COLO668 (cell line): Measurements from ENCODE around the gene CMTM4.
"Not testable (repeated sequence)": the region's sequence is repeated elsewhere in the genome, so short reads cannot be mapped to it uniquely, and the experiment has no call there.

Source experiments
- DNase-seq: peaks from one replicate; lab custom pipeline; 2025; ENCODE audit not compliant: unreplicated experiment; lab: John Stamatoyannopoulos, UW

The CMTM4 gene

GRCh38 chr16:66617728-66618127, 78.8 kb downstream of the CMTM4 start:
- no peak for DNase-seq

- DNase-seq = no peak
Observed at GRCh38 chr16:66617010-66617434, 79.5 kb downstream of the CMTM4 start.

GRCh38 chr16:66616592-66616991, 80.0 kb downstream of the CMTM4 start:
- no peak for DNase-seq

GRCh38 chr16:66616169-66616568, 80.4 kb downstream of the CMTM4 start:
- no peak for DNase-seq

DNA sequence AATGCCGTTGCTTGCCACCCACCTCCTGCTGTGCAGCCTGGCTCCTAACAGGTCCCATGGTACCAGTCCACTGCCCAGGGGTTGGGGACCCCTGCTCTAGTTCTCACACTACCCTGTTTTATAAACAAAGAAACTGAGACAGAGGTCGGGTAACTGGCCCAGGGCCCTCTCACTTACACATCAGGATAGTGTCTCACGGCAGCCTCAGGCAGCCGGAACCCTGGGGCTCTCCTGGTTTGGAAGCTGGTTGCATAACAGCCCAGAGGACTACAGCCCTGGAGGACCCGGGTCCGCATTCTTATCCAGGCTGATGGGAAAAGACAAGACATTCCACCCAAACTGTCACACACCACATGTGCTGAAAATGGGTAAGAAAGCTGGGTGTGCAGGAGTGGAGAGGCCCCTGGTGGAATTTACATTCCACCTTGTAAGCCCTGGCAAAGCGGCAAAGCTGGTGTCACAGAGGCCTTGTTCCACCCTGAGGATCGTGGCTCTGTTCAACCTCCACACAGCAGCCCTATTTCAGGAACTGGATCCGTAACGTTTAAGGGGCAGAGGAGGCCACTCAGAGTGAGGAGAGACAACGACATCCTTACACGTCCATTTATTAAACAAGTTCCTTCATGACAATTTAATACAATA, 82.3 kb downstream of the CMTM4 start:
- no peak for DNase-seq

DNA sequence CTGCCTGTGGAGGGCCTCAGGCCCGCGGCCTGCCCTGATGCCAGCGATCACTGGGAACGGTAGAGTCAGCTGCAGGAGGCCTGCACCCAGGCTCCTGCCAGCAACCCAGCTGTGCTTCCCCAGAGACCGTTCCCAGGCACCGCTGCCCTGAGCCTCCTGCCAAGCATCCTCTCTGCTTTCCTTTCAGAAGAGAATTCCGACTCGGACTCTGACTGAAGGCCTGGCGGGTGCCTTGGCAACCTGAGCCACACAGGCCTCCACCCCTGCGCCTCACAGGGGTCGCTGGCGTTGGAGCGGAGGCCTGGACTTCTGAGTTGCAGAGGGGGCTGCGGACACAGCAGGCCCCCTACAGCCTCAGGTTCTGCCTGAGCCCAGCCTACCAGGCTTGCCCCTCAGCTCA, 84.1 kb downstream of the CMTM4 start:
- no peak for DNase-seq

GRCh38 chr16:66611911-66612310, 84.6 kb downstream of the CMTM4 start:
- not testable (repeated sequence) for DNase-seq

DNA sequence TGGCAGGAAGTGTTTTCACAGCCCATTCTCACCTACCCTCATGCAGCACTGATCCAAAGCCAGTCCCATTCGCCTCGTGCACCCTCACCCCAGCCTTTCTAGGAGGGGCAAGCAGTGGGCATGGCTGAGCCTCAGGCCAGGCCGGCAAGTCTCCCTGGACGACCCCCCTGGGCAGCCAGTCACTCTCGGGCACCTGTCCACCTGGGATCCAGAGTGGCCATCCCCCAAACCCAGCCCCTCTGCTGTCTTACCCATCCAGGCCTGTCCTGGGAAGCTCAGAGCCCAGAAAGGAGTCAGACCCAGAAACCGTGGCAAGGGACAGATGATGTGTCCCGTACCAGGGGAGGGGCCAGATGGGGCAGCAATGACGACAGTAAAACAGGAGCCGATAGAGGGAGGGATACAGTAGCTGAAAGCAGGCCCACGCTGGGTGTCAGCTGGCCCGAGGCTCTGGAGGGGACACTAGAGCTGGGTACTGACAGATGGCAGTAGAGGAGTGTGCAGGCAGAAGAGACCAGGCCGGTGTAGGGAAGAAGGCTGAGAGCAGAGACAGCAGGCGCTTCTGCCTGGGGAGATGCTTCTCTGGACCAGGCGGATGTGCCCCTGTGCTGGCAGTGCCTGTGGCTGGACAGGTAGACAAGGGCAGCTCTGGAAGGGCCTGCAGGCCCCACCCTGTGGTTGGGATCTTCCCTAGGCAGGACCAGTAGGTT, 86.3 kb downstream of the CMTM4 start:
- DNase-seq = no peak

DNA sequence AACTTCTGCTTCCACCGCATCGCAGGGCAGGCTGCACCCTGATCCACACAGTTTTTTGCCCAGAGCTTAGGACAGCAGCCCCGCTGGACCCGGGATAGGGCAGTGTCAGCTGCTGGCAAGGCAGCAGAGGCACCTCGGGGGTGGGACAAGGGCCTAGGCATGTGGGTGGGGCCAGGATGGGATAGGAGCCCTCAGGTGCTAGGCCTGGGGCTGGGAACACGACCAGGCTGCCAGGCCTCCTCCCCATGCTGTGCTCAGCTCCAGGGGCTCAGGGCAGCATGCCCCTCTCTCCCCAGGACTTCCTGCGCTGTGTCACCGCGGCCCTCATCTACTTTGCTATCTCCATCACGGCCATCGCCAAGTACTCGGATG, 87.4 kb downstream of the CMTM4 start:
- no peak for DNase-seq

GRCh38 chr16:66608241-66609138, 88.1 kb downstream of the CMTM4 start:
- peak; percentile 81 for DNase-seq

DNA sequence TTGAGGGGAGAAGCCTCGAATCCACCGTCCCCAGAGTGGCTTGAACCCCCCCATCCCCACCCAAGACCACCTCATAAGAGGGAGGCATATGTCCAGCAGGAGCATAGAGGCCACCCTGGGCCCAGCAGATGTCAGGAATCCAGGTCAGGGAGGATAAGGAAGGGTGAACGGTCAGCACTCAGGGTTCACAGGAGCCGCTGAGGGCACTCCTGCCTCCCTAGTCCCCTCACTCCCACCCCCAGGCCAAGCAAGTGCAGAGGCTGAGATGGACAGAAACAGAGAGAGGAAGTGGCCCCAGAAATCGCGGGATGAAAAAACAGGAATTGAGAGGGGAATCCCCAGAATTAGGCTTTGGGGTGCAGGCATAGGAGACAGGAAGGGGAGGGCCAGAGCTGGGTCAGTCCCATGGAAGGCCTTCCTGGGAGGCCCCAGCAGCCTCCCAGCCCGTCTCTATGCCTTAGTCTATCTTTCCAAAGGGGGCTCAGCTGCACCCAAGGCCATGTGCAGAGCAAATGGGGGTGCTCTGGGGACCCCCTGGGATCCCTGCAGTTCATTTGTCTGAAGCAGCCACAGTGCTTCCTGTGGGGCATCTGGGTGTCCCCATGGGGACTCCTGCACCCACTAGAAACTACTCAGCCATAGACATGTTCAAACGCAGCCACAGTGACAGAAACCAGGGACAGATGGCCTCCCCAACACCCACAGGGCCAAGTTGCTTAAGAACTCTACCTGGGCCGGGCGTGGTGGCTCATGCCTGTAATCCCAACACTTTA, 90.4 kb downstream of the CMTM4 start:
- no peak for DNase-seq

DNA sequence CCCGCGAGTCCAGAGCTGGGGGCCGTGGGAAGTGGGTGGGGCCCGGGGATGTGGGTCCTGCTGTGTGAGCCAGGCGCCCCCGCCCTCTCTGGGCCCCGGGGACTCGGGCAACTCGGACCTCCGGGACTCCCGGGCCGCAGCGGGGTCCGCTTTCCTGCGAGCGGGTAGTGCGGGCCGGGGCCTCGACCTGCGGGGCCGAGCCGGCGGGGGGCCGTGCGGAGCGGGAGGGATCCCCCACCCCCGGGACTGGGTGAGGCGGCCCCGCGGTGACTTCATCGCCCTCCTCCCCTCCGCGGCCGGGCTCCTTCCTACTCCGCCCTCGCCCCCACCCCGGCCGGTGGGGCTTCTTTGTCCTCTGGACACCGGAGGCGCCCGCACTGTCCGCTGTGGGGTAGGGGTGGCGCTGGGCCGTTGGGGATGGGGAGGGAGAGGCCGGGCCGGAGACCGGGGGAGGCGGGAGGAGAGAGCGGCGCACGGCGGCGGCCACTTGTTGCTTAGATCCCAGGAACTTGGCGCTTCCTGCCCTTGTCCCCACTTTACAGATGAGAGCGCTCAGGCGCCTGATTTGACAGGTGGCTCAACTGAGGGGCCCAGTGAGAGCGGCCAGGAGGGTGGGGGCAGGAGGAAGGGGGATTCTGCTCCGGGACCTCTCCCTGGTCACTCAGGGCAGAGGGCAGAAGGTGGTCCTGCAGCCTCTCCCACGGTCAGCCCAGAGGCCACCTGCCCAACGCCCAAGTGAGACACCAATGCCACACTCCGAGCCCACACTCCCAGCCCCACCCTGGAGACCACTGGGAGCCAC, 91.2 kb downstream of the CMTM4 start:
- peak; percentile 26 for DNase-seq

GRCh38 chr16:66604376-66605176, 92.0 kb downstream of the CMTM4 start, which contains the start of gene CMTM3:
TSS of gene CMTM3 (plus strand) at chr16:66604704. CDS start at chr16:66604806, 102 bp downstream.
- DNase-seq = peak; percentile 52

- peak; percentile 23 for DNase-seq
Observed at GRCh38 chr16:66603537-66604375, 92.8 kb downstream of the CMTM4 start.

GRCh38 chr16:66601471-66601870, 95.1 kb downstream of the CMTM4 start:
- DNase-seq = no peak

DNA sequence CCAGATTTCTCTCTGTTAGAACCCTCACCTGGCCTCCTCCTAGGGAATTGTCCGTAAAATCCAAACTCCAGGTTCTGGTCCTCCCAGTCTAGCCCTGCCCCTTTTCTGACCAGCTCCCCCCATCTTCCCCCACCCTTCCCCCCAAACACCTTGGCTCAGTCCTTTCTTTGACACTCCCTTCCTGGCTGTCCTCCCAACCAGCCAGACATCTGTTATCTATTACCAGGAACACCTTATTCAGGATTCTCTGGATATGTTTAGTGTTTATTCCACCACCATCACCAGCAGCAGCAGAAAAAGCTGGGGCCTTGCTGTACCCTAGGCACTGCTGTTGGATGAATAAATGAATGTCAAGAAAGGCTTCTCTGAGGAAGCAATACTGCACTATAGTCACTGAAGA, 96.1 kb downstream of the CMTM4 start:
- DNase-seq = no peak

GRCh38 chr16:66599726-66600125, 96.8 kb downstream of the CMTM4 start:
- DNase-seq = no peak

DNA sequence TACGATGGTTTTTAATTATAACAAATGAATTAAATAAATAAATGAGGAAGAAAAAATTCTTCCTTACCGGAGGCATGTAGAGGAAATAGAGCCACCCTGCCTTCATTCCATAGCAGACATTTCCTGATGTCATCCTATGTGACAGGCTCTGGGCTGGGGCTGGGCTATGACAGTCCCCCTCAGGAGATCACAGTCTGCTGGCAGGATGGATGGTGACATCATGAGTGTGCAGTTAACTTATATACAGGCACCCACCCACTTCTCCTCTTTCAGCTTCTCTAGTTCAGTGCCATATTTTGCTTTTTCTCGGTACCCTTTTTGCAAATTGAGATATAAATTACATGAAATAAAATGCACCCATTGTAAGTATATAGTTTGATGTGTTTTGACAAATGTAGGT, 98.4 kb downstream of the CMTM4 start:
- no peak for DNase-seq
